AG08396 (cell line): ENCODE data around the gene UBE2G2.

Experiments used
- DNase-seq: peaks from one replicate; pipeline ENCODE4 v3.0.0; 2012; ENCODE audit warnings: low spot score, mixed read lengths

UBE2G2 gene

GRCh38 chr21:44790368-44790767 is 11.3 kb downstream of the UBE2G2 start:
- no peak for DNase-seq

- no peak for DNase-seq
These were observed 11.7 kb downstream of the UBE2G2 start for GRCh38 chr21:44789880-44790279.

GRCh38 chr21:44785620-44786335 is 15.8 kb downstream of the UBE2G2 start:
- DNase-seq, result no peak

- no peak for DNase-seq
These were observed 16.8 kb downstream of the UBE2G2 start for GRCh38 chr21:44784810-44785209.

GRCh38 chr21:44783020-44783696 is 18.5 kb downstream of the UBE2G2 start:
- DNase-seq, result no peak

GRCh38 chr21:44780767-44781459 is 20.7 kb downstream of the UBE2G2 start:
- DNase-seq, result no peak

- no peak for DNase-seq
These were observed 21.5 kb downstream of the UBE2G2 start for GRCh38 chr21:44780137-44780502.

GRCh38 chr21:44779417-44780136 is 22.0 kb downstream of the UBE2G2 start:
- DNase-seq, result no peak

- DNase-seq, result no peak
These were observed 22.6 kb downstream of the UBE2G2 start for GRCh38 chr21:44778983-44779382.

- no peak for DNase-seq
These were observed 23.1 kb downstream of the UBE2G2 start for GRCh38 chr21:44778499-44778911.

- no peak for DNase-seq
These were observed 23.5 kb downstream of the UBE2G2 start for GRCh38 chr21:44778094-44778493.

- DNase-seq, result no peak
These were observed 26.6 kb downstream of the UBE2G2 start for GRCh38 chr21:44774972-44775371.

GRCh38 chr21:44773291-44773932 is 28.2 kb downstream of the UBE2G2 start:
- no peak for DNase-seq

GRCh38 chr21:44771896-44772525 is 29.6 kb downstream of the UBE2G2 start:
- no peak for DNase-seq

GRCh38 chr21:44767834-44768831 is 33.5 kb downstream of the UBE2G2 start:
- no peak for DNase-seq

- DNase-seq, result no peak
These were observed 34.7 kb downstream of the UBE2G2 start for GRCh38 chr21:44766818-44767354.

- DNase-seq, result no peak
These were observed 35.4 kb downstream of the UBE2G2 start for GRCh38 chr21:44766014-44766817.

- DNase-seq, result no peak
These were observed 36.2 kb downstream of the UBE2G2 start for GRCh38 chr21:44765231-44766013.
